Mucosa of stomach (tissue), 1 donor: ENCODE results near the gene PDGFD.

Experiments
- H3K27me3 ChIP-seq: one replicate; pipeline ENCODE4 v1.7.0; 2013; ENCODE audit warnings: mild to moderate bottlenecking, low read length; ENCODE audit not compliant: control insufficient read depth, insufficient read depth
- H3K36me3 ChIP-seq: one replicate; pipeline ENCODE4 v1.7.0; 2013; ENCODE audit warnings: low read length; ENCODE audit not compliant: control insufficient read depth, insufficient read depth
- H3K4me1 ChIP-seq: one replicate; pipeline ENCODE4 v1.7.0; 2013; ENCODE audit warnings: mild to moderate bottlenecking, low read length; ENCODE audit not compliant: control insufficient read depth, insufficient read depth
- H3K4me3 ChIP-seq: one replicate; pipeline ENCODE4 v1.7.0; 2013; ENCODE audit warnings: low read length
- H3K9ac ChIP-seq: one replicate; pipeline ENCODE4 v1.7.0; 2013; ENCODE audit warnings: mild to moderate bottlenecking, low read length, moderate library complexity
- H3K9me3 ChIP-seq: one replicate; pipeline ENCODE4 v1.7.0; 2013; ENCODE audit warnings: mild to moderate bottlenecking, low read length, moderate library complexity; ENCODE audit not compliant: control insufficient read depth
- donor health status: Pancreatic carcinoma.

Gene PDGFD

DNA sequence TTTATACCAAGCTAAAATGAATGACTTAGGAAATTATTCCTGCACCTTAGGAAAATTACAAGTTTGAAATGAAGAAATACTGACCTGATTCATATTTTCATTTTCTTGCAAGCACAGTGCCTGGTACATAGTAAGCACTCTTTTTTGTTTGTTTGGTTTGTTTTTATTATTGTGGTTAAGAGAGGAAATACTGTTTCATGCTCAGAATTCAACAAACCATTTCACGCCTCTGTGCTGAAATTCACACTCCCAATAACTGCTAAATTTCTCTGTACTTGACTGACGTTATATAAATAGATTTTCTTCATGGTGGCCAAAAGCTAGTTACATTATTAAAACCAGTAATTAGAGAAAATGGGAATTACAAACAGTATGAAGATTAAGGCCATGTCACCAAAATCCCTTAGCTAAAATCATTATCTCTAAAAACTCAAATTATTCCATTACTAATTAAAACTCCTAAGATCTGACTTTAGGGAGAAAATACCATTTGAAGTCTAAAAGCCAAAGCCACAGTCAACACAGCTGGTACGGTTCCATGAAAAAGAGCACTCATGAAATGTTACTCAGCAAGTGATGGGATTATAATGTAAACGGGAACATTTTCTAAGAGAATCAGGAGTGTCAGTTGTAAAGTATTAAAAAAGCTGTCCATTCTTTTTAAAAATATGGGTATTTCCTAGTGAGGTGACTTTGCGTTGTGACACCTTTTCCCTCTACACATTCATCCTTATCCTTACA lies 205.3 kb downstream of the PDGFD start:
- Histone ChIP-seq H3K9ac (no peak overlapping the region), H3K4me3 (no peak overlapping the region), H3K36me3 (no peaks in the 10 kb centered on the region), H3K9me3 (no peaks in the 10 kb centered on the region), H3K27me3 (no peaks in the 10 kb centered on the region), H3K4me1 (no peaks in the 10 kb centered on the region)

- Histone ChIP-seq H3K4me1 (no peaks in the 10 kb centered on the region), H3K9ac (no peak overlapping the region), H3K27me3 (no peaks in the 10 kb centered on the region), H3K9me3 (no peaks in the 10 kb centered on the region), H3K36me3 (no peaks in the 10 kb centered on the region), H3K4me3 (no peak overlapping the region)
Measured at GRCh38 chr11:103953797-103954486, 210.0 kb downstream of the PDGFD start.

GRCh38 chr11:103949781-103950180 lies 214.2 kb downstream of the PDGFD start:
- H3K4me1 ChIP-seq = no peaks in the 10 kb centered on the region
- no peaks in the 10 kb centered on the region for H3K27me3 ChIP-seq
- no peak overlapping the region for H3K9ac ChIP-seq
- H3K9me3 ChIP-seq = no peaks in the 10 kb centered on the region
- no peak overlapping the region for H3K4me3 ChIP-seq
- H3K36me3 ChIP-seq = no peaks in the 10 kb centered on the region

DNA sequence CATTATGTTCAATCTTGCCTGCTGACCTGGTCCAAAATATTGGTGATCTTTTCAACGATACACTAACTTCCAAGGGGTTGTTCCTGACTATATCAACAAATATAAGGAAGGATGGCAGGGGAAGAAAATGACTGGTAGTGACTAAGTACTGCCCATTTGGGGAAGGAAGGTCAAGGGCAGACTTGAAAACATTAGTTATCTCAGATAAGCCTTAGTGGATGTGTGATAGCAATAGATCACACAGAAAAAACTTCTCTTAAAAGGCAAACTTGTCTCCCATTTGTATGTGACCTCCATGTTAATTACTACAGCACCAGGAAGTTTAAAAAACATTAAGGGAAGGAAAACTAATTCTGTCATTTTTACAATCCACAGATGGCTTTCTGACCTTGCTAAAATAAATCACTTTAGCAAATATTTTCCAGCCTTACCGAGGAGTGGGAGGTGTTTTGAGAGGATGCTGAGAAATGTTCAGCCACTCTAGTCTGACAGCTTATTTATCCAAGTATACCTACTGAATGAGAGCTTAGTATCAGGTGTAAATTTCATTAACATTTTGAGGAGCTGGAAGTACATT lies 215.7 kb downstream of the PDGFD start:
- no peak overlapping the region for H3K4me3 ChIP-seq
- no peaks in the 10 kb centered on the region for H3K9me3 ChIP-seq
- H3K27me3 ChIP-seq = no peaks in the 10 kb centered on the region
- H3K36me3 ChIP-seq = no peaks in the 10 kb centered on the region
- no peaks in the 10 kb centered on the region for H3K4me1 ChIP-seq
- H3K9ac ChIP-seq = no peak overlapping the region

- no peak overlapping the region for H3K9ac ChIP-seq
- no peak overlapping the region for H3K4me3 ChIP-seq
- no peaks in the 10 kb centered on the region for H3K27me3 ChIP-seq
- H3K4me1 ChIP-seq = no peaks in the 10 kb centered on the region
- no peaks in the 10 kb centered on the region for H3K9me3 ChIP-seq
- no peaks in the 10 kb centered on the region for H3K36me3 ChIP-seq
Measured at GRCh38 chr11:103947546-103947919, 216.4 kb downstream of the PDGFD start.

GRCh38 chr11:103946793-103947545 lies 217.0 kb downstream of the PDGFD start:
- Histone ChIP-seq H3K9me3 (no peaks in the 10 kb centered on the region), H3K9ac (no peak overlapping the region), H3K36me3 (no peaks in the 10 kb centered on the region), H3K27me3 (no peaks in the 10 kb centered on the region), H3K4me1 (no peaks in the 10 kb centered on the region), H3K4me3 (no peak overlapping the region)

DNA sequence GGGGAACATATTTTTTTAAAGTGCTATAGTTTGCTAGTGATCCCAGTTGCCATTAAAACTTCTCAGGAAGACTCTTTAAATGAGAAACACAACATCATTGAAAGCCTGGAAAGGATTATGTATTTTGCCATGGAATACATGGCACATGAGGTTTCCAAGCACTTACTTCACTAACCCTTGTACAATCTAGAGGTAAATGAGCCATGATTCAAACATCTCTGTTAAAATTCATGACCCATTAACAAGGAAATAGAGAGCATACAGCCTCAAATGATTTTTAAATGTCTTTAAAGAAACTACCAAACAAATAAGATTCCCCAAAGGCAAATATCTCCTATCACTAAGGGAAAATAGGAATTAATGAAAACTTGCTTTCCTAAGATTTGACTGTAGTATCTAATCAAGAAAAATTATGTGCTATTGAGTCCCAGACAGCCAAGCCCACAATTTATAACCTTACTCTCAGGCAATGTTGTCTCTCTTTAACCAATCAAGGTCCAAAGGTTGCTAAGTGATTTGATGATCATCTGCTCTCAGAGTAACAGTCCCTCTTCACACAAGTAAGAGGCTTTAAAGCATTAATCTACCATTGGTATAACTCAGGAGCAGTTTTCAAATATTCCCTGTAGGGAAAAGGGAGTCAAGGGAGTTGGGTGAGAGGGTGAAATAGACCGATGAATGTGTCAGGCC lies 219.6 kb downstream of the PDGFD start:
- Histone ChIP-seq H3K27me3 (no peaks in the 10 kb centered on the region), H3K4me3 (no peak overlapping the region), H3K9me3 (no peaks in the 10 kb centered on the region), H3K36me3 (no peaks in the 10 kb centered on the region), H3K9ac (no peak overlapping the region), H3K4me1 (no peaks in the 10 kb centered on the region)

DNA sequence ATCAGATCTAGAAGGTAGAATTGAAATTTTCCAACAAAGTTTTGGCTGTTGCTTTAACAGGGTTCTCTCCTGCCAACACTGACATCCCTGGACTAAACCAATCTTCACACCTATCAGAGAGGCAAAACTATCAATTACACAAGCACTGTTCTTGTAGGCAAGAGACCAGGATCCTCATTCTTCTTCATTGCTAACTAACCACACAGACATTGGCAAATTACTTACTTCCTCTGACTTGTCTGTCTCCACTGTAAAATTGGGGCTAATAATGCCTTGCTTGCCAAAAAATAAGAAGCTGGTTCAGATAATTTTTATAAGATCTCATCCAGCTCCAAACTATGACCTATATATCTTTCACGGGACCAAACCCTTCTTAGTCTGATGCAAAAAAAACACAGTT lies 221.3 kb downstream of the PDGFD start:
- no peaks in the 10 kb centered on the region for H3K4me1 ChIP-seq
- H3K9ac ChIP-seq = no peak overlapping the region
- H3K36me3 ChIP-seq = no peaks in the 10 kb centered on the region
- no peak overlapping the region for H3K4me3 ChIP-seq
- no peaks in the 10 kb centered on the region for H3K27me3 ChIP-seq
- no peaks in the 10 kb centered on the region for H3K9me3 ChIP-seq

- H3K36me3 ChIP-seq = no peaks in the 10 kb centered on the region
- H3K9ac ChIP-seq = no peak overlapping the region
- no peaks in the 10 kb centered on the region for H3K9me3 ChIP-seq
- H3K4me1 ChIP-seq = no peaks in the 10 kb centered on the region
- no peak overlapping the region for H3K4me3 ChIP-seq
- no peaks in the 10 kb centered on the region for H3K27me3 ChIP-seq
Measured at GRCh38 chr11:103940551-103940950, 223.4 kb downstream of the PDGFD start.

DNA sequence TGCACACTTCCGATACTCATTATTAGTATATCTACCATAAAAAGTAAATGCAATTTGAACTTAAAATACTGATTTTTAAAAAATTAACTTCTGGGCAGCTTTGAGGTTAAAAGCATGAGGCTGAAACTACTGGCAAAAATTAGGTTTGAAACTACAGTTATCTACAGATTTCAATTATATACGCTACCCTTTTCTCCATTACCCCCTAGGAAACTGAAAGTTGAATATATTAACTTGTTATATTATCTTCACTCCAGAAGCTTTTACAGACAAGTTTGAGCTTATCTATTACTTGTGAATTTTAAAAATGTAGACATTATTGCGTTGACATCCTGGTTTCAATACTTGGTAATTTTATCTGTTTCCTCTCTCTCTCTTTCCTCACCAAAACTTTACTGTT lies 224.3 kb downstream of the PDGFD start:
- Histone ChIP-seq H3K9ac (no peak overlapping the region), H3K27me3 (no peaks in the 10 kb centered on the region), H3K36me3 (no peaks in the 10 kb centered on the region), H3K4me1 (no peaks in the 10 kb centered on the region), H3K9me3 (no peaks in the 10 kb centered on the region), H3K4me3 (no peak overlapping the region)

DNA sequence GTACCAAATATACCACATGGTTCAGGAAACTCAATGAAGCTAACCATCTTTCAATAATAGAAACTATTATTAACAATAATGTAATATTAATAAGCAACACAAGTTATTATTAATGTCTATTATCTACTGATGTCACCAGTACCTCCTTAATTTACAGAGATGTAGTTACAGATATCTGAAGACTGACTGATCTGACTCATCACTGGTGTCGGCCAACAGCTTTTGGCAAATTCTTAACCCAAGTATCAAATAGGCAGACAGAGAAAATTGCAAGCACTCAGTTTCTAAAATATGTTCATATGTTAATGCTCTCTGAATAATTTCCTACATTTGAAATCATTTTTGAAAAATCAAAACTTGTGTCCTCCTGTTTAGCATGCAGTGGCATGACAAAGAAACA lies 227.9 kb downstream of the PDGFD start:
- no peaks in the 10 kb centered on the region for H3K36me3 ChIP-seq
- H3K4me3 ChIP-seq = no peak overlapping the region
- no peaks in the 10 kb centered on the region for H3K4me1 ChIP-seq
- no peak overlapping the region for H3K9ac ChIP-seq
- H3K9me3 ChIP-seq = no peaks in the 10 kb centered on the region
- no peaks in the 10 kb centered on the region for H3K27me3 ChIP-seq
